Gastrocnemius medialis (tissue), 4 donors: ENCODE results near the gene RARB.

Source experiments
- POLR2A ChIP-seq, 2 donors: fragments of 450-650 bp; IDR thresholded peaks; one replicate each; pipeline ENCODE4 v1.6.1; 2017; ENCODE audit warnings: antibody characterized with exemption in 2 of 2, mild to moderate bottlenecking in 2 of 2, moderate library complexity in 2 of 2
- TF ChIP-seq, protein P1 (sequence below), 5 experiments: fragments of 450-650 bp in 3 of 5; fragments of 200-600 bp in 2 of 5; sonication (generic) in 2 of 5; IDR thresholded peaks in 4 of 5; conservative IDR thresholded peaks in 1 of 5; 1 replicate in 4 of 5; 2 replicates in 1 of 5; pipeline ENCODE4 v1.5.1; 2016 to 2019; ENCODE audit warnings: antibody characterized with exemption in 5 of 5, mild to moderate bottlenecking in 3 of 5, moderate library complexity in 3 of 5

DNA sequence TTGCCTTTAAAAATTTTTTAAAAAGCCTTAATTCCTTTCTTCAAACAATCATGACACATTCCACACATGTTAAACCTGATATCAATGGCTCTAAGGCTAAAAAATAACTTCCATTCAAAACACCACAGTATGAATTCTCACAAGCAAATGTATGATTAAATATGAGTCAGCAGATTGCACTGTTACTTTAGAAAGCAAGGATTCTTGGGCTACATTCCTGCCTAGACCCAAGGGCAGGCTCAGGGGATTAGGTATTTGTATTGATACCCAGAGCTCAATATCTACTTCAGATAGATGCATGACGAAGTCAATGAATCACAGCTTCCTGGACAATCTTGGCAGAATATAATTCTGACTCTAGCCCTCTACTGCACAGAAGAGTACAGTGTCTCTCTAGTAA lies 65.7 kb downstream of the RARB start:
- no peak for TF ChIP-seq POLR2A (IDR thresholded peaks at IDR 0.05)
- TF ChIP-seq, protein P1, sequence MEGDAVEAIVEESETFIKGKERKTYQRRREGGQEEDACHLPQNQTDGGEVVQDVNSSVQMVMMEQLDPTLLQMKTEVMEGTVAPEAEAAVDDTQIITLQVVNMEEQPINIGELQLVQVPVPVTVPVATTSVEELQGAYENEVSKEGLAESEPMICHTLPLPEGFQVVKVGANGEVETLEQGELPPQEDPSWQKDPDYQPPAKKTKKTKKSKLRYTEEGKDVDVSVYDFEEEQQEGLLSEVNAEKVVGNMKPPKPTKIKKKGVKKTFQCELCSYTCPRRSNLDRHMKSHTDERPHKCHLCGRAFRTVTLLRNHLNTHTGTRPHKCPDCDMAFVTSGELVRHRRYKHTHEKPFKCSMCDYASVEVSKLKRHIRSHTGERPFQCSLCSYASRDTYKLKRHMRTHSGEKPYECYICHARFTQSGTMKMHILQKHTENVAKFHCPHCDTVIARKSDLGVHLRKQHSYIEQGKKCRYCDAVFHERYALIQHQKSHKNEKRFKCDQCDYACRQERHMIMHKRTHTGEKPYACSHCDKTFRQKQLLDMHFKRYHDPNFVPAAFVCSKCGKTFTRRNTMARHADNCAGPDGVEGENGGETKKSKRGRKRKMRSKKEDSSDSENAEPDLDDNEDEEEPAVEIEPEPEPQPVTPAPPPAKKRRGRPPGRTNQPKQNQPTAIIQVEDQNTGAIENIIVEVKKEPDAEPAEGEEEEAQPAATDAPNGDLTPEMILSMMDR (IDR thresholded peaks at IDR 0.05 in 4 of 5, conservative IDR thresholded peaks at IDR 0.05 in 1 of 5) = no peak
